ENCODE results near the gene RHOBTB3.

The RHOBTB3 gene

GRCh38 chr5:95801961-95802360 lies 70.8 kb downstream of the RHOBTB3 start:
- peak; percentile 15 for DNase-seq

GRCh38 chr5:95803271-95804148 lies 72.4 kb downstream of the RHOBTB3 start:
- DNase-seq, result peak; percentile 47

DNA sequence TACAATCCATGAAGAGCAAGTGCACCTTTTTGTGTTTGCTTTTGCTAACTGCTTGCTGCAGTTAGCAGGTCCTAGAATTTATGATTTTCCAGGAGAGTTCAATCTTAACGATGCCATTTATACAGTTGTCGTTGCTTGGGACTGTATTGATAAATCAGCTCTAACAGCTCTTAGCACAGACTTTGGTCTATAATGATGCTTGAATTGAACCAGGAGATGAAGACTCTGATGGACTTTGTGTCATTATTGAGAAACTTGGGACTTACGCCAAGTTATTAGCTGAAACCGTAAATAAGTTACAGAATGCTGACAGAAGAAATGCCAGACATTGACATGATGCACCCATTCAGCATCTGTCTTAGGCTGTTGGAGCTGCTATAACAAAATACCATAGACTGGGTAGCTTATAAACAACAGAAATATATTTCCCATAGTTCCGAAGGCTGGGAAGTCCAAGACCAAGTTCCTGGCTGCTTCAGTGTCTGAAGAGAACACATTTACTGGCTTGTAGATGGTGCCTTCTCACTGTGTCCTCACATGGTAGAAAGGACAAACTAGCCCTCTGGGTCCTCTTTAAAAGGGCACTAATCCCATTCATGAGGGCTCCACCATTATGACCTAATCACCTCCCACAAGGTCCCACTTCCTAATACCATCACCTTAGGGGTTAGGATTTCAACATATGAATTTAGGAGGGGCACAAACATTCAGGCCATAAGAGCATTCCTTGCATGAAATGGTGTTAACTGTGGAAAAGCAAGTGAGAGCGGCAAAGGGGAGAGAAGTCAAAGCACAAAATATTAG lies 73.8 kb downstream of the RHOBTB3 start:
- DNase-seq, result peak; percentile 13

DNA sequence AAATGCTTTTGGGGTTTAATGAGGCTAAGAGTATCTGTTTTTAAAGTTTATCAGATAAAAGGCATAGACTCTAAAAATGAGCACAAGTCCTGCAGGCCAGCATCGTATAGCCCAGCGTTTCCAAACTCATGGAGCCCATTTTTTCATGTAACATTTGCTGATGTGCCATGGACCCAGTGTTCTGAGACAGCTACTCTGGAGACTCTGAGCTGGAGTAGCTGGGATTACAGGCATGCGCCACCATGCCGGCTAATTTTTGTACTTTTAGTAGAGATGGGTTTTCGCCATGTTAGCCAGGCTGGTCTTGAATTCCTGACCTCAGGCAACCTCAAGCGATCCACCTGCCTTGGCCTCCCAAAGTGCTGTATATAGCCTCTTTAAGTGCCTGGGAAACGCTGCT lies 75.6 kb downstream of the RHOBTB3 start:
- peak; percentile 35 for DNase-seq

- peak; percentile 28 for DNase-seq
These were observed 77.0 kb downstream of the RHOBTB3 start for GRCh38 chr5:95808013-95808685.

DNA sequence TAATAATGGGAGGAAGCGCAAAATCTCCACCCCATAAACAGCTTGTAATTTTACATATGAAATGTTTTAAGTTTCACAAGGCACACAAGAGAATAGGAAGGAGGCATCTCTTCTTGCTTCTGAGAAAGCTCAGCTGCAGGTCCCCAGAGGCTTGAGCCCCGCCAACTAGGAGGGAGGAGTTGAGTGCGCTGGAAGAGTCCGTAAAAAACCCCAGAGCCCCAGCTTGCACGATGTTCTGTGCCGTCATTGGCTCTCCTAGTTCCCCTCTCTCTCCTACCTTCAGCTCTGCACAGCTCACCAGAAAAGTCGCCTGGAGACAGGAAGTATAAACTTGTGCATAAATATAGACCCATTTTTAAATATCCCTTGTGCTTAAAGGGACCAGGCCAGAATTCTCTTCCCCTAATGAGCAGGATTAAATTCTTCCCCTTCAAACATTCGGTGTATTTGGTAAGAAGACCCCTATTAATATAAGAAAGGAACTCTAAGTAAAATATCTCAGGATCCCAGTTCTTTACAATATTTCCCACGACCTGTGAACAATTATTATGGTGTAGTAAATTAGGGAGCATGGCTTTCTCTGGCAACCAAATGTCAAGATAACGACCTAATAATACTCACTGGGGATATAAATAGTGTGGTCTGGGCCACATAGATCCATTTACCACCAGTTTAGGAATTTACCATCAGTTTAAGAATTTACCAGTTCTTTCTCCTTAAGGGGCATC lies 77.7 kb downstream of the RHOBTB3 start:
- DNase-seq, result peak; percentile 57

DNA sequence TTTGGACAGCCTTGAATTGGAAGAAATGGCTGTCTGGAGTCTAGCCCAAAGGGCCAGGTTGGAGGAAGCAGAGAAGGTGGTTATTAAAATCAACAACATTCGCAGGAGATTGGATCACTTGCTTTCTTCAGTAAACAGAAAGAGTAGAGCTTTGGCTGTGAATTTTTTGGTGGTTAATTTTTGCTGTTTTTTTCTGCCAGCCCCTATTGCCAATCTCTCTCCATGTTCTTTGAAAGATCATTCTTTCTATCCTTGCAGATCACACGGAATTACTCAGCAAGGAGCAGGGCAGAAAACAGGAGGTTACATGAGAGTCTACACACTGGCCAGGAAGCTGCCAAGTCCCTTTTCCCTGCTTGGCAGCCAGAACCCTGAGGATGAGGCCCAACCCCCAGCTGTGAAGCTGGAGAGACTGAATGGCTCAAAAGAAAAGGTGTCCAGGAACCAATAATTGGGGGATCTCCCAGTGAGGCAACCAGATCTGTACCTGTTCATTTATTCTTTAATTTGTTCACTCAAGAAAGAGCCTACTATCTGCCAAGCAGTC lies 78.4 kb downstream of the RHOBTB3 start:
- peak; percentile 48 for DNase-seq

DNA sequence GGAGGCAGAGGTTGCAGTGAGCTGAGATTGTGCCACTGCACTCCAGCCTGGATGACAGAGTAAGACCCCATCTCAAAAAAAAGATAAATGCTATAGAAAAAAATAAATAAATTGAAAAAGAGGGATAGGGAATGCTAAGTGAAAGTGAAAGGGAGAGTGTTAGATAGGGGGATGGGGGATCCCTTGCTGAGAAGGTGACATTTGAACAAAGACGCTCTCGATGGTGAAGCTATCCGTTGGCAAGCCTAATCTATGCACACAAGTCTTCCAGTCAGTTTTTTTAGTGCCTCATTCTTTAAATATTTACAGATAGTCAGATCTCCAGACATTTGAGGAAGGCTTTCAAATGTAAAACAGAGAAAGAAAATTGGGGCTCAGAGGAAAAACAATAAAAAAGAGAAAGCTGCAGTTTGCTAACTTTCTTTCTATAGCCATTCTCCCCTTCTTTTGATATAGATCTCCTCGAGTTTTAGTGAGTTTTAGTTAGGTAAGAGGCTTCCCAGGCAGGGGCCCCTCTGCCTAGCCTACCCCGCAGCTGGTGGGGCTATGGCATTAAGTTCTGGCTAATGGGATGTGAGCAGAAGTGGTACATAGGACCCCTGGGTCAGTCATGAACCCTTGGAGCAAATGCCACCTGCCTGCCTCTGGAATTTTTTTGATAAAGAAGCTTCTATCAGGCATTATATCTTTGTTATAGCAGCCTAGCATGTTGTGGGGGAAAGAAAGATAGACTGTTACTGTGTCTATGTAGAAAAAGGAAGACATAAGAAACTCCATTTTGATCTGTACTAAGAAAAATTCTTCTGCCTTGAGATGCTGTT lies 79.4 kb downstream of the RHOBTB3 start:
- DNase-seq, result peak; percentile 40

DNA sequence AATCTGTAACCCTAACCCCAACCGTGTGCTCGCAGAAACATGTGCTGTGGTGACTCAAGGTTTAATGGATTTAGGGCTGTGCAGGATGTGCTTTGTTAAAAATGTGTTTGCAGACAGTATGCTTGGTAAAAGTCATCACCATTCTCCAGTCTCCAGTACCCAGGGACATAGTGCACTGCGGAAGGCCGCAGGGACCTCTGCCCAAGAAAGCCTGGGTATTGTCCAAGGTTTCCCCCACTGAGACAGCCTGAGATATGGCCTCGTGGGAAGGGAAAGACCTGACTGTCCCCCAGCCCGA lies 79.9 kb downstream of the RHOBTB3 start:
- peak; percentile 59 for DNase-seq

- peak; percentile 54 for DNase-seq
These were observed 80.4 kb downstream of the RHOBTB3 start for GRCh38 chr5:95811461-95812073.

GRCh38 chr5:95812074-95812471 lies 80.9 kb downstream of the RHOBTB3 start:
- DNase-seq, result peak; percentile 81

DNA sequence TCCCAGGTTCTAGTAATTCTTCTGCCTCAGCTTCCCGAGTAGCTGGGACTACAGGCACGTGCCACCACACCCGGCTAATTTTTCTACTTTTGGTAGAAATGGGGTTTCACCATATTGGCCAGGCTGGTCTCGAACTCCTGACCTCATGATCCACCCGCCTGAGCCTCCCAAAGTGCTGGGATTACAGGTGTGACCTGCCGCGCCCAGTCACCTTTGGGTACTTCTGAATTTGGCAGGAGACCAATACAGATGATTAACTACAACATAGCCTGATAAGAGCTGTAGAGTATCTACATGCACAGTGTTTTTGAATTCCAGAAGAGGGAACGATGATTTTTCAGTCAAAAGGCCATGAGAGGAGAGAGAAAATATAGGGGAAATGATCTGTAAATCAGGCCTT lies 81.9 kb downstream of the RHOBTB3 start:
- peak; percentile 5 for DNase-seq

DNA sequence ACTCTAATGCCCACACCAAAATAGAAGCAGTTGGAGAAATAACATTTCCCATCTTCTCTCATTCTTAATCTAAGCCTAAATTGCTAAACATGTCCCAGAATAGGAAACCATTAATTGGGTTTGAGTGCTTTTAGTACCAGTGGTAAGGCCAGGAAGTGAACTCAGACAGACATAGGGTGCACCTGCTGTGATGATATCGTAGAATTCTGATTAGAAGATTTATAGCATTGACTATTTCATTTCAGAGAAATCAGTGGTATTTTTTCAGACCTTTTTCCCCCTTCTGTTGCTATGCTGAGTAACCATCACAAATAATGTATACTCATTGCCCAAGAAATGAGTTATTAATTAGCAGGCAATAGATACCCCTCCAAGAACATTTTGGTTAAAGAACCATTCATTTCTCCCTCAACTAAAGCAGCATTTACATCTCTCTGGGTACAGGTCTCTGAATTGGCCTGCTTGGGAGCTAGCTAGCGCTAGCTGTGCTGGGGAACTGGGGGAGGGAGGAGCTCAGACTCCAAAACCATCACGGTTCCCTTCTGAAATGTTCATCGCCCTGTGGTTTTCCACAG lies 84.1 kb downstream of the RHOBTB3 start:
- DNase-seq, result no peak

- no peak for DNase-seq
These were observed 85.2 kb downstream of the RHOBTB3 start for GRCh38 chr5:95816341-95816740.

- no peak for DNase-seq
These were observed 85.6 kb downstream of the RHOBTB3 start for GRCh38 chr5:95816776-95817175.

- peak; percentile 88 for DNase-seq
These were observed 86.3 kb downstream of the RHOBTB3 start for GRCh38 chr5:95817430-95817829.

DNA sequence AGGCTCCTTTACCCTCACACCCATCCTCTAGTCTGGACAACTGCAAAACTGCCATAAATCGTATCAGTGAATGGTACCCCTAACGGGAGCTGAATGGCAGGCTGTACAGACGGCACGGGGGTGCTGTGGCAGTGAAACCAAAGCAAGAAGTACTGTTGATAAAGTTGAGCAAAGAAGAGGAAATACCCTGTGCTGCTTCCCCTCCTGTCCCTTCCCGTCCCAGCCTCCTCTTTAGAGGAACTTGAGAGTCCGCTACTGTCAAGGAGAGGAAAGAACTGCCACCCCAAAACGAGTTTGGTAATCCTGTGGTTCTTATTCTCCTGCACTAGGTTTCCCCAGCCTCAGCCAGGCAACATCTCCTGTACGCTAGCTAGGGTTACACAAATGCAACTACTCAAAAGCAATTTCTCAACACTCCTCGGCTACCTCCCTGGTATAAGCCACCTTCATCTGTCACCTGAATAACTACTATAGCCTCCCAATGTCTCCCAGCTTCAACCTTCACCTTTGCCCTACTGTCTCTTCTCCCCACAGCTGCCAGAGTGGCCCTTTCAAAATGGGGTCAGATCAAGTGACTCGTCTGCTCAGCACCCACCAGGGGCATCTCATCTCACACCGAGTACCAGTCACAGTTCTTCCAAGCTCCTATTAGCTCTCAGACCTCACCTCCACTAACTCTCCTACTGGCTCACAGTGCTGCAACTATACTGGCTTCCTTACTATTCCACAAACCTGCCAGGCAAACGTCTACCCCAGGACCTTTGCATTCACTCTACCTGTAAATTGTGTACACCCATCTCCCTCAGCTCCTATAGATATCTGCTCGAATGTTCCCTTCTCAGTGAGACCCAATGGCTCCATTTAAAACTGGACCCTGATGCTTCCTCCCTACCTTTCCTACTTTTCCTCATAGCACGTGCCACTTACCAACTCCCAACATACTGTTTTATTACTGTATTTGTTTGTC lies 87.3 kb downstream of the RHOBTB3 start:
- no peak for DNase-seq

- no peak for DNase-seq
These were observed 90.2 kb downstream of the RHOBTB3 start for GRCh38 chr5:95821110-95822021.

Data from islet precursor cell (in vitro differentiated cells).